Measurements from ENCODE around the gene BPIFB1. TPM values are rescaled to one million over a fixed set of nuclear protein-coding genes. Genes with fewer than 3 reads are reported as not detected.

BPIFB1 gene
- total RNA-seq, 4 donors from 2014 or later, result not detected

DNA sequence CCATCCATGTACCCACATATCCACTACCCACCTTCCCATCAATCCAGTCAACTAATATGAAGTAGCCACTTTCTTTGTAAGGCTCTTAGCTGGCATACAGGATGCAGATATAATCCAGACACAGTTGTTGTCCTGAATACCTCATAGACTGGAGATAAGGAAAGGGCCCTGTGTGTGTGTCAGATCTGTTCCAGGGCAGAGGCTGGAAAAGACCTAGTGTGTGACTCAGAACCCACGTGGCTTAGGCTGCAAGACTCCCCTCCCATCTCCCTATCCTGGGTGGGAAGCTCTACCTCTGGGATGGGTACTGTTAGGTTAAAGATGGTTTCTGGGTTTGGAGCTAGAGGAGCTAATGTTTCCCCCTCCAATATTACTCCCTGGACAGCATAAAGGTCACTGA lies 43.6 kb upstream of the BPIFB1 start:
- WGBS, 2 donors, result 33 to 57% methylated on average over 1 of the region's 1 CpG
- H3K4me1 ChIP-seq, result no peaks in the 10 kb centered on the region
- intact Hi-C loops (cut with DNase I), result no loop called here

DNA sequence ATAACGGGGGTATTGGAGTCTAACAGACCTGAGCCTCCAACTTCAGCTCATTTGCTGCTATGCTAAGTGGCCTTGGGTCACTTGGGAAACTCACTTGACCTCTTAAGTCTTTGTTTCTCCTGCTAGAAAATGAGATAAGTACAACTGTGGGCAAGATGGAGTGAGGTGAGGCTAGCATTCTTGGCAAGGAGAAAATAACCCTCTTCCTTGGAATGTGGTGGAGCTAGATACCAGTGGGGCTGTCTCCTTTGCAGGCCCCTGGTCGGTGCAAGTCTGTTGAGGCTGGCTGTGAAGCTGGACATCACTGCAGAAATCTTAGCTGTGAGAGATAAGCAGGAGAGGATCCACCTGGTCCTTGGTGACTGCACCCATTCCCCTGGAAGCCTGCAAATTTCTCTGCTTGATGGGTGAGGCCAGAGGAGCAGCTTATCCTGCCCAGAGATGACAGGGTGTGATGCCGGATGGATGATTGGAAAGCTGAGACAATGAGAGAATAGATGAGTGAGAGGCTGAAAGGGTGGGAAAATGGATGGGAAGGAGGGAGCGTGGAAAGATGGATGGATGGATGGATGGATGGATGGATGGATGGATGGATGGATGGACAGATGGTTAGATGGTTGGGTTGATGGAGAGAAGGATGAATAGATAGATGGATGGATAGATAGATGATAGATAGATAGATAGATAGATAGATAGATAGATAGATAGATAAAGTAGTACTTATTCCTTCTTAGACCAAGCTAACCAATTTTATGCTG lies 42.9 kb upstream of the BPIFB1 start:
- H3K4me1 ChIP-seq, result no peaks in the 10 kb centered on the region
- WGBS, 2 donors, result 63 to 76% methylated on average over 4 of the region's 4 CpGs
- H3K27ac ChIP-seq, result no peak overlapping the region
- TF ChIP-seq POLR2A (IDR thresholded peaks at IDR 0.05), result no peak
- H3K4me3 ChIP-seq (replicated peaks in 1 of 3), result no peak overlapping the region
- intact Hi-C loops (cut with DNase I), result no loop called here
- no peaks in the 10 kb centered on the region for H3K36me3 ChIP-seq
- H3K27me3 ChIP-seq, result no peaks in the 10 kb centered on the region
- no peaks in the 10 kb centered on the region for H3K9me3 ChIP-seq
- no peak for DNase-seq

More for the DNA sequence above, 43.6 kb upstream of the BPIFB1 start:
- Histone ChIP-seq H3K36me3 (no peaks in the 10 kb centered on the region), H3K4me3 (replicated peaks in 1 of 3) (no peak overlapping the region), H3K27me3 (no peaks in the 10 kb centered on the region), H3K27ac (no peak overlapping the region), H3K9me3 (no peaks in the 10 kb centered on the region)
- DNase-seq, result no peak
- TF ChIP-seq CTCF (IDR thresholded peaks at IDR 0.05), result no peak
- no peak for TF ChIP-seq POLR2A (IDR thresholded peaks at IDR 0.05)

DNA sequence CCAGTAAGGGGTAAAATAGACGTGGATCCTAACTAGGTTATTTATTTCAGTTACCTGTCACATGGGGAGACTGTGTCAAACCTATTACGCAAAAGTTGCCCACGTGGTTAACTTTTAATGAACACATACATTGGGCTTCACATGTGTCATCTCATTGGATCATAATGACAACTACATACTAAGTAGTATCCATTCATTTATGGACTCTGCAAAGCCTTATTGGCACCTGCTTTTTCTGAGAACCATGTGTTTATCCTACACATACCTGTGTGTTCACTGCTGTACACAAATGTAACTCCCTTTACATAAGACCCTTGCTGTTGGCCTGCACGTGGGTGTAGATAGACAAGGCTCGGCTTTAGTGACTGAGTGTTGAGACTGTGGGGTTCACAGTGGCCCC lies 42.1 kb upstream of the BPIFB1 start:
- TF ChIP-seq CTCF (IDR thresholded peaks at IDR 0.05), result no peak
- TF ChIP-seq POLR2A (IDR thresholded peaks at IDR 0.05), result no peak

GRCh38 chr20:33242319-33243100 lies 40.5 kb upstream of the BPIFB1 start:
- Histone ChIP-seq H3K9me3 (no peaks in the 10 kb centered on the region), H3K4me3 (replicated peaks in 1 of 3) (no peak overlapping the region), H3K4me1 (peaks cover 4% of the 10 kb centered on the region in 2 donors), H3K27ac (no peak overlapping the region), H3K27me3 (no peaks in the 10 kb centered on the region), H3K36me3 (no peaks in the 10 kb centered on the region)
- intact Hi-C loops (cut with DNase I), result no loop called here
- 75% methylated on average over 7 of the region's 7 CpGs for WGBS, 2 donors
- TF ChIP-seq CTCF (IDR thresholded peaks at IDR 0.05) (no peak), POLR2A (IDR thresholded peaks at IDR 0.05) (no peak)
- no peak for DNase-seq

More for the DNA sequence above, 42.1 kb upstream of the BPIFB1 start:
- H3K4me1 ChIP-seq, result no peaks in the 10 kb centered on the region
- H3K27ac ChIP-seq, result no peak overlapping the region
- no peaks in the 10 kb centered on the region for H3K9me3 ChIP-seq
- 73 to 75% methylated on average over 5 of the region's 5 CpGs for WGBS, 2 donors
- no peaks in the 10 kb centered on the region for H3K27me3 ChIP-seq
- no peaks in the 10 kb centered on the region for H3K36me3 ChIP-seq
- H3K4me3 ChIP-seq (replicated peaks in 1 of 3), result no peak overlapping the region
- no peak for DNase-seq
- intact Hi-C loops (cut with DNase I), result no loop called here

DNA sequence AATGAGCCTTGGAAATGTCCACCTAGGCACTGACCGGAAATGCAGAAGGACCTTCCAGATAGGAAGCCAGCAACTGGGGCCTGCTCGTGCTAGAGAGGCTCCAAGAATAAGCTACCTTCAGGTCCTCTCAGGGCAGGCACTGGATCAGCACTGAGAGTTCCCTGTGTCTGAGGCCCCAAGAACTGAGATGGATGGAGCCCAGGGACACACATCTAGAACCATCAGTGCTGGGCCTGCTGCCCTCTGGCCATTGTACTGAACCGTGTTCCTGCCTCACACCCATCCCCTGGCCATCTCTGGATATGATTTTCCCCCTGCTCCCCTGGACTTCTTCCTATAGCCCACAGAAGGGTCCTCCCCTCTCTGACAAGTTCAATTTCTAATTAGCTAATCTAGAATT lies 36.9 kb upstream of the BPIFB1 start:
- H3K27me3 ChIP-seq, result no peaks in the 10 kb centered on the region
- TF ChIP-seq CTCF (IDR thresholded peaks at IDR 0.05) (no peak), POLR2A (IDR thresholded peaks at IDR 0.05) (no peak)
- DNase-seq, result no peak
- no peak overlapping the region for H3K4me3 ChIP-seq (replicated peaks in 1 of 3)
- H3K27ac ChIP-seq, result no peak overlapping the region
- intact Hi-C loops (cut with DNase I), result no loop called here
- H3K36me3 ChIP-seq, result no peaks in the 10 kb centered on the region
- peaks cover 4% of the 10 kb centered on the region in 2 donors for H3K4me1 ChIP-seq
- H3K9me3 ChIP-seq, result no peaks in the 10 kb centered on the region
- WGBS, 2 donors, result 82 to 89% methylated on average over 3 of the region's 3 CpGs

Data from thyroid gland (tissue), 4 donors.